HG02763 (cell line): ENCODE measurements around the gene DCAF15.
"Not testable (repeated sequence)": the region's sequence is repeated elsewhere in the genome, so short reads cannot be mapped to it uniquely, and the experiment has no call there.

Source experiments
- ATAC-seq: cut with Tn5 transposase; IDR thresholded peaks from one replicate; pipeline ENCODE4 v1.9.1; 2021; ENCODE audit warnings: mild to moderate bottlenecking, moderate library complexity; ENCODE audit not compliant: unreplicated experiment

Gene DCAF15, protein sequence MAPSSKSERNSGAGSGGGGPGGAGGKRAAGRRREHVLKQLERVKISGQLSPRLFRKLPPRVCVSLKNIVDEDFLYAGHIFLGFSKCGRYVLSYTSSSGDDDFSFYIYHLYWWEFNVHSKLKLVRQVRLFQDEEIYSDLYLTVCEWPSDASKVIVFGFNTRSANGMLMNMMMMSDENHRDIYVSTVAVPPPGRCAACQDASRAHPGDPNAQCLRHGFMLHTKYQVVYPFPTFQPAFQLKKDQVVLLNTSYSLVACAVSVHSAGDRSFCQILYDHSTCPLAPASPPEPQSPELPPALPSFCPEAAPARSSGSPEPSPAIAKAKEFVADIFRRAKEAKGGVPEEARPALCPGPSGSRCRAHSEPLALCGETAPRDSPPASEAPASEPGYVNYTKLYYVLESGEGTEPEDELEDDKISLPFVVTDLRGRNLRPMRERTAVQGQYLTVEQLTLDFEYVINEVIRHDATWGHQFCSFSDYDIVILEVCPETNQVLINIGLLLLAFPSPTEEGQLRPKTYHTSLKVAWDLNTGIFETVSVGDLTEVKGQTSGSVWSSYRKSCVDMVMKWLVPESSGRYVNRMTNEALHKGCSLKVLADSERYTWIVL

DNA sequence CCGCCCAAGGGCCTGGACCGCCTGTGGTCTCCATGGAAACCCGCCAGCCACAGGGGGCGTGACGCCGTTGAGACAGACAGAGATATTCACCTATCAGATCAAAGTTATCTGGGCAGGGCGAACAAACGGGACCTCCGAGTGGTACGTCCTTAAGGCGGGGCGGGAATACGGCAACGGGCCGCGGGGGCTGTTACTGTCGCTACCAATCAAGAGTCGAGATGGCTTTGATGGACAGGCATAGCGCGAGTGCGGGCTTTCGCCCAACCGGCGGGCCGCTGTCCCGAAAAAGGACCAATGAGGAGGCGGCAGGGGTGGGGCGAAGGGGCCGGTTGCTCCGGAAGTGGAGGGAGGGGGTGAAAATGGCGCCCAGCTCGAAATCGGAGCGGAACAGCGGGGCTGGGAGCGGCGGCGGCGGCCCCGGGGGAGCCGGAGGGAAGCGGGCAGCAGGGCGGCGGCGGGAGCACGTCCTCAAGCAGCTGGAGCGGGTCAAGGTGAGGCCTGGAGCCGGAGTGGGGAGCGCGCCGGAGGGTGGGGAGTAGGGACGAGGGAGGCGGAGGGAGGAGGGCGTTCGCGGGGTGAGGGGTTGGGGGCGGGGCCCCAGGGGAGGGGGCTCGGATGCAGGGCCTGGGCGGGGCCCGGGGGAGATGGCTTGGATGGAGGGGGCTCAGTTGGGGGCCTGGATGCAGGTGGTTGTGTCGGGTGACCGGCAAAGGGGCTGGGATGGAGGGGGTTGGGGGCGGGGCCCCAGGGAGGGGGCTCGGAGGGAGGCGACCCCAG lies at the start of gene DCAF15:
DCAF15 (plus strand) TSS at position 356 of the 777 bp plus-strand sequence; CDS start at position 360, 4 bp downstream.
- peak; percentile 97 for ATAC-seq

DNA sequence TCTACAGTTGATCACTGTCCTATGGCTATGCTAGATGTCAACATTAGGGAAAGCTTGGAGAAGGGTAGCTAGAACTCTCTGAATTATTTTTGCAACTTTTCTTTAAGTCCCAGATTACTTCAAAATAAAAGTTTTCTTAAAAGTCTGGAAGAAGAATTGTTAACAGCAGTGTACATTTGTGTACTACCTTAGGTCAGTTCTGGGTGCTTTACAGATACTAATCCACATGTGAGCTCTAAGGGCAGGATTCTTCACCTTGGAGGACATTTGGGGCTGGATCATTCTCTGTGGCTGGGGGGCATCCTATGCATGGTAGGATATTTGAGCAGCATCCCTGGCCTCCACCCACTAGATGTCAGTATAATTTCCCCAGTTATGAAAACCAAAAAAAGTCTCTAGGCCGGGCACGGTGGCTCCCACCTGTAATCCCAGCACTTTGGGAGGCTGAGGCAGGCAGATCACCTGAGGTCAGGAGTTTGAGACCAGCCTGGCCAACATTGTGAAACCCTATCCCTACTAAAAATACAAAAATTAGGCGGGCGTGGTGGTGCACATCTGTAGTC lies 49.2 kb upstream of the DCAF15 start:
- ATAC-seq = no peak

DNA sequence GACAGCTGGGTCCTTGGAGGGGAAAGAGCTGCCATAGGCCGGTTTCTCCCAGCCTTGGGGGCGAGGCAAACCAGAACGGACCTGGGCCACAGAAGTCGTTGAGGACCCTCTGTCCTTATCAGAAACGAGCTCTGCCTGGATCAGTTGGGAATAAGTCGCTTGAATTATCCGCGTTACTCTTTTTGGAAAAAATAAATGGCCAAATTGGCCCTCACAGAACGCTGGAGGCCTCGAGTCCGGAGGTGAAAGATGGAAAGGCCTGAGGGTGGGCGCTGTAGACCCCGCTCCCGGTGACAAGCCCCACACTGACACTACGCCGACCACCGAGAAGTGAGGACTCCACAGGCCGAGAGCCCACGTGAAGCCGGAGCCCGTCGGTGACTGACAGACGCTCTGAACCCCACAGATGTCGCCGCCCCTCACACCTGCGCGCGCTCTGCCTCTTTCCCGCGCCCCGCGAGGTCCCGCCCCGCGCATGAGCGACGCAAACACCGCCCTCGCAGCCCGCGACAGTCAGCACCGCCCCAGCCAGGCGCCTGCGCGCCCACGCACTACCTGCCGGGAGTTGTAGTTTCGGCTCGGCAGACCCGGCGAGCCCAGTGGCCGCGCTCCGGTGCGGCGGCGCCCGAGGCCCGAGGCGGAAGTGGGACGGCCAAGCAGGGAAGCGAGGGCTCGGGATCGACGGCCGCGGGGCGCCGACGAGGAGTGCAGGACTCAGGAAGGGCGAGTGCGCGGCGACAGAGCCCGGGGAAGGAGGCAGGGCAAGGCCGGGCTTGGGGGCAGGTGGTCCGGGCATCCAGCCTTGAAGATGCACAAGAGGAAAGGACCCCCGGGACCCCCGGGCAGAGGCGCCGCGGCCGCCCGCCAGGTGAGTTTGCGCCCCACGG lies 46.4 kb upstream of the DCAF15 start, which contains the start of the genes BRME1 and CC2D1A:
BRME1 (minus strand) TSS at position 484 of the 887 bp plus-strand sequence. CDS start 1,225 bp downstream, outside the sequence.
CC2D1A (plus strand) TSS at position 568 of the 887 bp plus-strand sequence; CDS start at position 809, 241 bp downstream.
- peak; percentile 94 for ATAC-seq

DNA sequence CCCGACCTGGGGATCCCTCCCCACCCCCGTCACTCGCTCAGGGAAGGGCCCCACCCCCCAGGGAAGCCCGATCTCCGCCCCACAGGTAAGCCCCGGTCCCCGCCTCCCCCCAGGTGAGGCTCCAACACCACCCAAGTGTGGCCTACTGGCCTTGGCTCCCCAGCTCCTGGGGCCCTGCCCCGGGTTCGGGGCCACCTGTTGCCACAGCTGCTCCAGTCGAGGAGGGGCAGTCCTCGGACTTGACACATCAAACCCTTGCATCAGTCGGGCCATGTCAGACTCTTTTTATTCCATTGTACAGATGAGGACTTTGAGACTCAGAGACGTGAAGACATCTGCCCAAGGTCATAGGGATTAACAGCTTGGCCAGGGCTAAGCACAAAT lies 45.8 kb upstream of the DCAF15 start:
- peak; percentile 10 for ATAC-seq

DNA sequence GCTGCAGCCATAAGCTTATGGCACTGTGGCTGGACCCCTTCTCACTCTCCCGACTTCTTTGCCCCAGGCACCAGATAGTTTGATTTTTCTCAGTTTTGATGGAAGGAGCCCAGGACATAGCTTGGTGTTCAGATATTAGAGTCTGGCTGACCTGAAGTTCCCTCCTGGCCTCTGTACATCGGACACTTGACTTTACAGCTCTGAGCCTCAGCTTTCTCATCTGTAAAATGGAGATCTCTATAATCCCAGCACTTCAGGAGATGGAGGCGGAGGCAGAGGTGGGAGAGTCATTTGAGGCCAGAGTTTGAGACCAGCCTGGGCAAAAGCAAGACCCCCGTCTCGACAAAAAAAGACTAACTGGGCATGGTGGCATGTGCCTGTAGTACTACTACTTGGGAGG lies 45.4 kb upstream of the DCAF15 start:
- ATAC-seq = no peak

DNA sequence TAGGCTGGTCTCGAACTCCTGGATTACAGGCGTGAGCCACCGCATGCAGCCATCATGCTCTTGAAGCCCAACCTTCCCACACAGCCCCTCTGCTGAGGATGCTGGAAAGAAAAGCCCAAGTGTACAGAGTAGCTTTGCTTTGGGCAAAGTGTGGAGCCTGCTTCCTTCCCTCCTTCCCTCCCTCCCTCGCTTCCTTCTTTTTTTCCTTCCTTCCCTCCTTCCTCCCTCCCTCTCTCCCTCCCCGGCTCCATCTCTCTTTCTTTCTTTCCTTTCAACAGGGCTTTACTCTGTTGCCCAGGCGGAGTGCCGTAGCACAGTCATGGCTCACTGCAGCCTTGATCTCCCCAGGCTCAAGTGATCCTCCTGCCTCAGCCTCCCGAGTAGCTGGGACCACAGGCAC lies 43.6 kb upstream of the DCAF15 start:
- ATAC-seq = no peak

DNA sequence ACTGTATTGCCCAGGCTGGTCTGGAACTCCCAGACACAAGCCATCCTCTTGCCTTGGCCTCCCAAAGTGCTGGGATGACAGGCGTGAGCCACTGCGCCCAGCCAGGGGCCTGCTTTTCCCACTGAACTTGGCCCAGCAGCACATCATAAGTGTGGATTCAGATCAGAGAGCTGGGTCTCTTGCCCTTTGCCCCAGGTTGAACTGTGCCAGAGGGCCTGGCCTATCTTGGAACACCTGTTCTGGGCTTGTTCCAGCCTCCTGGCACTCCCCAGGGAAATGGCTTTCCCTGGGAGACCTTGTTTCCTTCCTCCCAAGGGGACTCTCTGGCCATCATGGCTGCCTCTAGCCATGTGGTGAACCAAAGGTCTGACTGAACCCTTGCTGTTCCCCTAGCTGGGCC lies 42.9 kb upstream of the DCAF15 start:
- ATAC-seq = no peak

DNA sequence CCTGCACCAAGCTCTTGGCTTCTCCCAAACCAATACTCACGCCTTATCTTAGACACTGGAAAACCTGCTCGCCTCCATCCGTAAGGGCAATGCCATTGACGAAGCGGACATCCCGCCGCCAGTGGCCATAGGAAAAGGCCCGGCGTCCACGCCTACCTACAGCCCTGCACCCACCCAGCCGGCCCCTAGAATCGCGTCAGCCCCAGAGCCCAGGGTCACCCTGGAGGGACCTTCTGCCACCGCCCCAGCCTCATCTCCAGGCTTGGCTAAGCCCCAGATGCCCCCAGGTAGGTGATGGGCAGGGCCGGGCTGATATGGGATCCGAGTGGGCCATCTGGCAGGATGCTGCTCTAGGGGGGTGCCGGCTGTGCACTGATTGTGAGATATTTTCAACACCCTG lies 39.0 kb upstream of the DCAF15 start:
- no peak for ATAC-seq

DNA sequence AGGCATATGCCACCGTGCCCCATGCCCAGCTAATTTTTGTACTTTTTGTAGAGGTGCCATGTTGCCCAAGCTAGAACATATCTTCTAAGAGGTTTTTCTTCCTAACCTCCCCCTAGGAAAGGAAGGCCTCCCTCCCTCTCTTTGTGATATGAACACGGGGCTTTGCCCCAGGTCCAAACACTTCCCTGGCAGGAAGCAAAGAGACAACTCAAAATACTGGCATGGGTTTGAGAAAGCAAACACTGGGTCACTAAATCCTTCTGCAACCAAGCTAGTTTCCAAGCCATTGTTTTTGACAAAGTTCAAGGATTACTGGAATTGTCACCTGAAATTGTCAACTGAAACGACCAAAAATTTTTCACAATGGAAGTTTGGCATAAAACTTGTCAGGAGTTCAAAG lies 37.5 kb upstream of the DCAF15 start:
- ATAC-seq = no peak

DNA sequence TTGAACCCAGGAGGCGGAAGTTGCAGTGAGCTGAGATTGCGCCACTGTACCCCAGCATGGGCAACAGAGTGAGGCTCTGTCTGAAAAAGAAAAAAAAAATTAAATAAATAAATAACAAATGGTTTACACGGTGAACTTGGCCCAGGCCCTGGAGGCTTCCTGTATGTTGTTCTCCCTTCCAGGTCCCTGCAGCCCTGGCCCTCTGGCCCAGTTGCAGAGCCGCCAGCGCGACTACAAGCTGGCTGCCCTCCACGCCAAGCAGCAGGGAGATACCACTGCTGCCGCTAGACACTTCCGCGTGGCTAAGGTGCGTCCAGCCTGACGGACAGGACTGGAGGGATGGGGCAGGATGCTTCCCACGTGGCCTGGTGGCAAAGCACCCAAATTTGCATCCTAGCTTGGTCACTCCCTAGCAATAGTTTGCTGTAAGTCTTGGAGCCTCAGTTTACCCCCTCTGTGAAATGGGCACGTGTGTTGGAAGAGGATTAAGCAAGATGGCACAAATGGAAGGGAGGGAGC lies 34.4 kb upstream of the DCAF15 start:
- ATAC-seq = no peak

DNA sequence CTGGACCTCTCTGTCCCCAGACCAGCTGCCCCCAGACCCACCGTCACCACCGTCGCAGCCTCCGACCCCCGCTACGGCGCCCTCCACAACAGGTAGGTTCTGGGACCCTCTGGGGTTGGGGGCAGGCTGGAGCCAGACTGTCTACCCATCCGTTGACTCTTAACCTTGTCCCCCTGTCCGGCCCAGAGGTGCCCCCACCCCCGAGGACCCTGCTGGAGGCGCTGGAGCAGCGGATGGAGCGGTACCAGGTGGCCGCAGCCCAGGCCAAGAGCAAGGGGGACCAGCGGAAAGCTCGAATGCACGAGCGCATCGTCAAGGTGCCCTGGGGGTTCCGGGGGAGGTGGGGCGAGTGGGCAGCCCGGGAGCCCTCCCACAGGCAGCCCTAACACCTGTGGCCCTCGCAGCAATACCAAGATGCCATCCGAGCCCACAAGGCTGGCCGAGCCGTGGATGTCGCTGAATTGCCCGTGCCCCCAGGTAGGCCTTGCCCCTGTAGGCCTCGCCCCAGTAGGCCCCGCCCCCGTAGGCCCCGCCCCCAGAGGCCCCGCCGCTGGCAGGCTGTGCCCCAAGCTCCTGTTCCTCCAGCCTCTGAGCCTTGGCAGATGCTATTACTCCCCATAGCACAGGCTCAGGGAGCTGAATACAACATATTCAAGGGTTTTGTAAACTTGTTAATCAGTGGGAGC lies 33.4 kb upstream of the DCAF15 start:
- no peak for ATAC-seq

DNA sequence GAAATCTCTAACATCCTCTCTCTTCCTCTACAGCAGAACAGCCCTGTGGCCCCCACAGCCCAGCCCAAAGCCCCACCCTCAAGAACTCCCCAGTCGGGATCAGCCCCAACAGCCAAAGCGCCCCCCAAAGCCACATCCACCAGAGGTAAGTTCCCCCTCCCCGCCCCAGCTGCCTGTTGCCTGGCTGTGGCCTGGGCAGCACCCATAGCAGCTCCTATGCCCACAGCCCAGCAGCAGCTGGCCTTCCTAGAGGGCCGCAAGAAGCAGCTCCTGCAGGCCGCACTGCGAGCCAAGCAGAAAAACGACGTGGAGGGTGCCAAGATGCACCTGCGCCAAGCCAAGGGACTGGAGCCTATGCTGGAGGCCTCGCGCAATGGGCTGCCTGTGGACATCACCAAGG lies 31.8 kb upstream of the DCAF15 start:
- no peak for ATAC-seq

DNA sequence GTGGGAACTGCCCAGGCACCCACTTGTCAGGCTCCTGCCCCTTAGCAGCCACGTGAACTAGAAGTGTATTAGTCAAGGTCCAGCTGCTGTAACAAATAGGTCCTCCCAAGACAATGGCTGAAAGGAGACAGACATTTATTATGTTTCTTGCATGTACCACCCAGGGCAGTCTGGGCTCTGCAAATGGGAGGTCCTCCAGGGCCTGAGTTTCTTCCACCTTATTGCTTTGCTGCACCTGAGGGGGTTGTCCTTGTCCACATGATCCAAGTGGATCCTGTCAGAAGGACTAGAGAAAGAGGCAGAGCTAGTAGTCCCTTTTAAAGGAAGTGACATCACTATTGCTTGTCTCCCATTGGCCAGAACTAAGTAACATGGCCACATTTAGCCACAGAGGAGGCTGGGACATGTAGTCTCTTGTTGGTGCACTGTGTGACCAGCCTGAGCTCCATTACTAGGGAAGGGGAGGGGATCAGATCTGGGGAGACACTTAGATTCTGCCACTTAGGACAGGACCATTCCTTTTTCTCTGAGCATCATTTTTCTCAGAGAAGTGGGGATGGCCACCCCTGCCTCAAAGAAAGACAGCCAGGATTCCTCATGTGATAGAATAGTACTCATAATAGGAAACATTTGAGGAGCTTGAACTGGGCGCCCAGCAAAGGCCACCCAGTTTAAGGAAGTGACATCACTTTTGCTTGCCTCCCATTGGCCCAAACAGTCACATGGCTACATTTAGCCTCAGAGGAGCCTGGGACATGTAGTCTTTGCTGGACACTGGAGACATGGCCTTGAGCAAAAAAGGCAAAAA lies 31.2 kb upstream of the DCAF15 start:
- no peak for ATAC-seq

DNA sequence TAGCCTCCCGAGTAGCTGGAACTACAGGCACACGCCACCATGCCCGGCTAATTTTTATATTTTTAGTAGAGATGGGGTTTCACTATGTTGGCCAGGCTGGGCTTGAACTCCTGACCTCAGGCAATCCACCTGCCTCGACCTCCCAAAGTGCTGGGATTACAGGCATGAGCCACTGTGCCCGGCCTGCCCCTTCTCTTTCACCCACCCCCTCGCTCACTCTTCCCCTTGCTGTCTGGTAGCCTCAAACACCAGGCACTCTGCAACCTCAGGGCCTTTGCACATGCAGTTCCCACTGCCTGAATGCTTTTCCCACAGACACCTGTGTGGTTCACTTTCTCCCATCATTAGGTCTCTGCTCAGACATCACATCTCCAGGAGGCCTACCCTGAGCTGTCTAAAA lies 30.2 kb upstream of the DCAF15 start:
- ATAC-seq = not testable (repeated sequence)

DNA sequence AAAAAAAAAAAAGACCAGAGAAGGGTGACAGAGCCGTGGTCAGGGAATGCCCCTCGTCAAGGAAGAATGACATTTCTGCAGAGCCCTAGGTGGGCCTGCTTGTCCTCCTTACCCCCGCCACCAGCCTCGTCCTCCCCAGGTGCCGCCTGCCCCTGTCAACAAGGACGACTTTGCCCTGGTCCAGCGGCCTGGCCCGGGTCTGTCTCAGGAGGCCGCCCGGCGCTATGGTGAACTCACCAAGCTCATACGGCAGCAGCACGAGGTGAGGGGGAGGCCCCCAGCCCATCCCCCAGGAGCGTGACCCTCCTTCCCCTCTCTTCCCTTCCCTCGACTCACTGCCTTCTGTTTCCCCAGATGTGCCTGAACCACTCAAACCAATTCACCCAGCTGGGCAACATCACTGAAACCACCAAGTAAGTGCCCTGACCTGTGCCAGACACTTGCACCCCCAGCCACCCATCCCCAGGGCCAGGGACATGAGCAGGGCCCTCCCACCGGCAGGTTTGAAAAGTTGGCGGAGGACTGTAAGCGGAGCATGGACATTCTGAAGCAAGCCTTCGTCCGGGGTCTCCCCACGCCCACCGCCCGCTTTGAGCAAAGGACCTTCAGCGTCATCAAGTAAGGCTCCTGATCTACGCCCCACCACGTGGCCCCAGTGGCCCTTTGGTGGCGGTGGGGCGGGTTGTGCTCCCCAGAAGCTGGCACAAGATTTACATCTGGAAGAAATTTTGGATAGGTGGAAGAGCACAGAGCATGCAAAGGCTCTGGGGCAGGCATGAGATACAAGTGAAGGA lies 28.9 kb upstream of the DCAF15 start:
- no peak for ATAC-seq

DNA sequence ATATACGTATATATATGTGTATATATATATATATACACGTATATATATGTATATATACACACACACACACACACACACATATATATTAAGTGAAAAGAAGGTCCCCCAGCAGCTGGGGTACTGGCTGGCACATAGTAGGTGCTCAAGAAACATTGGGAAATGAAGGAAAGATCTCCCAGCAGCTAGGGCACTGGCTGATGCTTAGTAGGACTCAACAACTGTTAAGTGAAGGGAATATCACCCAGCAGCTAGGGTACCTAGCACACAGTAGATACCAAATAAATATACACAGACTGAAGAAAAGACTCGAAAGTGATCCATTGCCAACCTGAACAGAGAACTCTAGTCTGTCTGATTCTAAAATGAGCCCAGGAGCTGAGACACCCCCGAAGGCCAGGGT lies 26.3 kb upstream of the DCAF15 start:
- no peak for ATAC-seq

DNA sequence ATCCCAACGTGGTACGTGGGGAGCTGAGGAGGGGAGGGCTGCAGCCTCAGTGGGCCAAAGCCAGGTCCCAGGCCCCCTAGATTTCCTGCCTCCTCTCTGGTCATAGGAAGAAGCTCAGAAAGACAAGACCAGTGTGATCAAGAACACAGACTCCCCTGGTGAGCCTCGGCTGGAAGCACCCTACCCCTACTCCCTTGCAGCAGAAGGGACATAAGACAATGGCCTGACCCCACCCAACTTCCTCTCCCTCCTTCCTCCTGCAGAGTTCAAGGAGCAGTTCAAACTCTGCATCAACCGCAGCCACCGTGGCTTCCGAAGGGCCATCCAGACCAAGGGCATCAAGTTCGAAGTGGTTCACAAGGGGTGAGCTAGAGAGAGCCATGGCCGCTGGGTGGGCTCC lies 25.6 kb upstream of the DCAF15 start:
- ATAC-seq = no peak

DNA sequence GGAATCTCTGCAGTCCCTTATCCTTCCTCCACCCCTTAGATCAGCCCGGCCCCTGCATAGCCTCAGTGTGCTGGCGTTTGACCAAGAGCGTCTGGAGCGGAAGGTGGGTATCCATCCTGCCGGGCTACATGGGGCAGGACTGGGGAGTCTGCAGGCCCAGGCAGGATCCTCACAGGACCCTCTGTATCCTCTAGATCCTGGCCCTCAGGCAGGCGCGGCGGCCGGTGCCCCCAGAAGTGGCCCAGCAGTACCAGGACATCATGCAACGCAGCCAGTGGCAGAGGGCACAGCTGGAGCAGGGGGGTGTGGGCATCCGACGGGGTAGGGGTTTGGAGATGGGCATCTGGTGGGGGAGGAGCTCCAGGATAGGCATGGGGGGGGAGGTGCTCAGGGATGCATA lies 23.0 kb upstream of the DCAF15 start:
- ATAC-seq = no peak
